Left lung (tissue), 10 donors: ENCODE results near the gene PTGER3. TPM values are rescaled to one million over a fixed set of nuclear protein-coding genes. Genes with fewer than 3 reads are reported as not detected.
A peak's percentile ranks its signal among the peaks of the same experiment; 100 is the strongest.

Experiments
- ATAC-seq: fragments of 200-7000 bp; cut with Tn5 transposase; one replicate; pipeline ENCODE4 v1.9.1; 2020; ENCODE audit warnings: moderate library complexity
- DNase-seq, 4 donors: peaks; one replicate each; pipeline ENCODE4 v3.0.0-alpha.2; 2013 to 2020
- H3K27ac ChIP-seq, 2 donors: fragments of 200-600 bp; sonication (generic) in 1 of 2; one replicate each; pipeline versions ENCODE4 v1.5.0 to v1.8.0; 2020 to 2021
- H3K27me3 ChIP-seq, 2 donors: fragments of 200-600 bp; sonication (generic) in 1 of 2; one replicate each; pipeline versions ENCODE4 v1.5.0 to v1.8.0; 2020 to 2021
- H3K36me3 ChIP-seq, 2 donors: fragments of 200-600 bp; sonication (generic) in 1 of 2; one replicate each; pipeline versions ENCODE4 v1.5.0 to v1.8.0; 2020 to 2021
- H3K4me1 ChIP-seq, 2 donors: fragments of 200-600 bp; one replicate each; pipeline ENCODE4 v1.8.0; 2021
- H3K4me3 ChIP-seq, 2 donors: fragments of 200-600 bp; sonication (generic) in 1 of 2; one replicate each; pipeline versions ENCODE4 v1.5.0 to v1.8.0; 2020 to 2021; ENCODE audit warnings: mild to moderate bottlenecking in 1 of 2
- H3K9me3 ChIP-seq, 2 donors: fragments of 200-600 bp; sonication (generic) in 1 of 2; one replicate each; pipeline versions ENCODE4 v1.5.0 to v1.8.0; 2020 to 2021
- intact Hi-C, 2 donors: fragments of 100-400 bp; cut with DNase I; formaldehyde crosslinking; loops; one replicate each; pipeline versions ENCODE4 v1.11.2 to v1.14.2; 2022
- polyA plus RNA-seq, 6 donors: library from polyadenylated mRNA; unstranded; fragments of 120-200 nt; gene quantifications; one replicate each; pipeline ENCODE4 v1.2.1, GENCODE V29; 2013; ENCODE audit not compliant: insufficient read length in 6 of 6
- total RNA-seq, 2 donors: library from RNA; stranded (reverse); fragmentation: NEBNext Ultra II Directional; extraction: Animal tissue kit (Norgen Biotek cat#: 25700); gene quantifications; one replicate each; pipeline ENCODE4 v1.2.1, GENCODE V29; 2021
- TF ChIP-seq, protein P1 (sequence below), 2 donors: fragments of 200-600 bp; sonication (generic) in 1 of 2; IDR thresholded peaks; one replicate each; pipeline versions ENCODE4 v1.5.0 to v1.8.0; 2021; ENCODE audit warnings: antibody characterized with exemption in 2 of 2
- donor health status: DM: no; HTN: yes; CAD: no.
- donor health status: DM: no; HTN: no; CAD: no.

PTGER3 gene
- total and polyA plus RNA-seq, 8 donors, result 0.24 to 1.6 (median 0.45) TPM

DNA sequence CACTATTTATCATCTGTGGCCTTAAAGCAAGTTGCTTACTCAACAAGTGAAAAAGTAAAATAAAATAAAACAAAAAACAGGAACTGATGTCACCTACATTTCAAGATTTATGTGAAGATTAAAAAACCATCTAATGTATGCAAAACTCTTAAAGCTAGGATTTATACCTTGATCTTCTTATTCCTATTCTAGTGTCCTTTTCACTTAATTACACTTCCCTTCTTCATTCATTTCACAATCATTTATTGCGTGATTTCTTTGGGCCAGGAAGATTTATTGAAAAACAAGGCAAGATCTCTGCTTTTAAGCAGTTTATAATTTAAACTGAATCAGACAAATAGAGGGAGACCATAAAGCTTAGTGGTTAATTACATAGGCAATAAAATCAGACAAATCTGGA, 18.6 kb downstream of the PTGER3 start:
- no peak overlapping the region for H3K4me3 ChIP-seq
- intact Hi-C loops, result no loop called here
- no peaks in the 10 kb centered on the region for H3K27me3 ChIP-seq
- H3K9me3 ChIP-seq, result no peaks in the 10 kb centered on the region
- no peaks in the 10 kb centered on the region for H3K36me3 ChIP-seq
- no peaks in the 10 kb centered on the region for H3K4me1 ChIP-seq
- no peak for DNase-seq
- ATAC-seq, result no peak
- TF ChIP-seq, protein P1, sequence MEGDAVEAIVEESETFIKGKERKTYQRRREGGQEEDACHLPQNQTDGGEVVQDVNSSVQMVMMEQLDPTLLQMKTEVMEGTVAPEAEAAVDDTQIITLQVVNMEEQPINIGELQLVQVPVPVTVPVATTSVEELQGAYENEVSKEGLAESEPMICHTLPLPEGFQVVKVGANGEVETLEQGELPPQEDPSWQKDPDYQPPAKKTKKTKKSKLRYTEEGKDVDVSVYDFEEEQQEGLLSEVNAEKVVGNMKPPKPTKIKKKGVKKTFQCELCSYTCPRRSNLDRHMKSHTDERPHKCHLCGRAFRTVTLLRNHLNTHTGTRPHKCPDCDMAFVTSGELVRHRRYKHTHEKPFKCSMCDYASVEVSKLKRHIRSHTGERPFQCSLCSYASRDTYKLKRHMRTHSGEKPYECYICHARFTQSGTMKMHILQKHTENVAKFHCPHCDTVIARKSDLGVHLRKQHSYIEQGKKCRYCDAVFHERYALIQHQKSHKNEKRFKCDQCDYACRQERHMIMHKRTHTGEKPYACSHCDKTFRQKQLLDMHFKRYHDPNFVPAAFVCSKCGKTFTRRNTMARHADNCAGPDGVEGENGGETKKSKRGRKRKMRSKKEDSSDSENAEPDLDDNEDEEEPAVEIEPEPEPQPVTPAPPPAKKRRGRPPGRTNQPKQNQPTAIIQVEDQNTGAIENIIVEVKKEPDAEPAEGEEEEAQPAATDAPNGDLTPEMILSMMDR (IDR thresholded peaks at IDR 0.05), result no peak
- no peak overlapping the region for H3K27ac ChIP-seq

DNA sequence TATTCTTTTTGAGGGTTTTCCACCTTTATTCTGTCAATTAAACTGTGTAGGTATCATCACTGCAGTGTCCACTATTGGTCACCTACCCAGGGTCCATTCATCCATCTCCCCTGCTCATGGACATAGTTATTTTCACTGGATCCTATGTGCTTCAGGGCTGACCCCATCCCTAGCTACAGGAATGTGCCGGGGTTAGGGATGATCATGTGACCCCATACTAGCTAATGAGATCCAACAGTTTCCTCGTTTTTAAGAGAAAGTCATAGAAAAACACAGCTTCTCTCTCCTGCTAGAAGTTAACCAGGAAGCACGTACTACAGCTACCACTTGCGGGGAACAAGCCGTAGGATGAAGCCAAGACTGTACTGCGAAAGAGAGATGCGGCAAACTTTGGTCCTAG, 19.6 kb downstream of the PTGER3 start:
- Histone ChIP-seq H3K9me3 (no peaks in the 10 kb centered on the region), H3K4me3 (no peak overlapping the region), H3K27me3 (no peaks in the 10 kb centered on the region), H3K27ac (no peak overlapping the region), H3K4me1 (no peaks in the 10 kb centered on the region), H3K36me3 (no peaks in the 10 kb centered on the region)
- TF ChIP-seq, protein P1 (IDR thresholded peaks at IDR 0.05), result no peak
- intact Hi-C loops, result no loop called here
- ATAC-seq, result no peak
- no peak for DNase-seq

- Histone ChIP-seq H3K9me3 (no peaks in the 10 kb centered on the region), H3K36me3 (no peaks in the 10 kb centered on the region), H3K4me3 (no peak overlapping the region), H3K4me1 (no peaks in the 10 kb centered on the region), H3K27me3 (no peaks in the 10 kb centered on the region), H3K27ac (no peak overlapping the region)
- intact Hi-C loops, result no loop called here
- DNase-seq (no peak), ATAC-seq (no peak)
- TF ChIP-seq, protein P1 (IDR thresholded peaks at IDR 0.05), result no peak
Observed at GRCh38 chr1:71026093-71026492, 21.5 kb downstream of the PTGER3 start.

DNA sequence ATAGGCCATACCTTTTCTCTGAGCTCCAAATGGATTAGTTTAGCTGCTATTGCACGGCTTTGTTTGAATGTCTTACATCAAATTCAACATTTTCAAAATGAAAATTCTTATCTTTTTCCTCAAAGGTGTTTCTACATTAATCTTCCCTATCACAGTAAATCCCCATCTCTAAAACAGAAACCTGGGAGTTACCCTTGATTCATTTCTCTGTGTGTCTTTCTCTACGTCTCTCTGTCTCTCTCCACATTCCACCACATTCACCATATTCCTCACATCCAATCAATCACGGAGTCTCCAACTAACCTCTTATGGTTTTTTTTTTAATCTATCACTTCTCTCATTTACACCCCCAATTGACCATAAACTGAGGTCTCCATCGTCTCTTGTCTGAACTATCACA, 24.1 kb downstream of the PTGER3 start:
- H3K4me3 ChIP-seq, result no peak overlapping the region
- H3K9me3 ChIP-seq, result no peaks in the 10 kb centered on the region
- H3K4me1 ChIP-seq, result no peaks in the 10 kb centered on the region
- H3K36me3 ChIP-seq, result no peaks in the 10 kb centered on the region
- no peak overlapping the region for H3K27ac ChIP-seq
- no peak for ATAC-seq
- no peak for DNase-seq
- intact Hi-C loops, result no loop called here
- no peaks in the 10 kb centered on the region for H3K27me3 ChIP-seq
- TF ChIP-seq, protein P1 (IDR thresholded peaks at IDR 0.05), result no peak

GRCh38 chr1:71019233-71019969, 28.2 kb downstream of the PTGER3 start:
- H3K27me3 ChIP-seq, result no peaks in the 10 kb centered on the region
- TF ChIP-seq, protein P1 (IDR thresholded peaks at IDR 0.05), result no peak
- no peaks in the 10 kb centered on the region for H3K36me3 ChIP-seq
- no peak for ATAC-seq
- intact Hi-C loops, result no loop called here
- no peak overlapping the region for H3K4me3 ChIP-seq
- H3K4me1 ChIP-seq, result no peaks in the 10 kb centered on the region
- DNase-seq, result peak in 1 of 4 donors; percentile 9
- H3K9me3 ChIP-seq, result no peaks in the 10 kb centered on the region
- no peak overlapping the region for H3K27ac ChIP-seq
